Measurements from ENCODE around the gene CAP2. TPM values are rescaled to one million over a fixed set of nuclear protein-coding genes. Genes with fewer than 3 reads are reported as not detected.
A peak's percentile ranks its signal among the peaks of the same experiment; 100 is the strongest.

The CAP2 gene
- total RNA-seq, 1 donor from 2014 or later, result not detected

DNA sequence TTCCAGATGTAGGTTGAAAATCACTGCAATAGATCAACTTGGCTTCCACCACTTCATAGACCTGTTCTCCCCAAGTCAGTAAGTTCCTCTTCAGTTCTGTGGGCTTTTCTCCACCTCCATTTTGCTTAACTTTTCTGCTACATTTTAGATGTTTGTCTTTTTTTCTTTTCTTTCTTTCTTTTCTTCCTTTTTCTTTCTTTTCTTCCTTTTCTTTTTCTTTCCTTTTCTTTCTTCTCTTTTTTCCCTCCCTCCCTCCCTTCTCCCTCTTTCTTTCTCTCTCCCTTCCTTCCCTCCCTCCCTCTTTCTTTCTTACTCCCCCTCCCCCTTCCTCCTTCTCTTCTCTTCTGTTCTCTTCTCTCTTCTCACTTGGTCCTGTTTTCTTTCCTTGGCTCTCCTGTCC lies 199.9 kb downstream of the CAP2 start:
- intact Hi-C loops (cut with micrococcal nuclease), result no loop called here

DNA sequence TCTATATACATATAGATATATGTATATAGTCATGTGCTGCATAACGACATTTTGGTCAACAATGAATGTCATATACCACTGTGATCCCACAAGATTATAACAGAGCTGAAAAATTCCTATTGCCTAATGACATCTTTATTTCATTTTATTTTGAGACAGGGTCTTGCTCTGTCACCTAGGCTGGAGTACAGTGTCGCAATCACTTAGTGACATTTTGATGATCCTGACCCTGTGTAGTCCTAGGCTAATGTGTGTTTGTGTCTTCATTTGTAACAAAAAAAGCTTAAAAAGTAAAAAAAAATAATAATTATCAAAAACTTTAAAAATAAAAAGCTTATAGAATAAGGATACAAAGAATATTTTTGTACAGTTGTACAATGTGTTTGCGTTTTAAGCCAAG lies 202.7 kb downstream of the CAP2 start:
- no peak overlapping the region for H3K27ac Mint-ChIP-seq
- intact Hi-C loops (cut with micrococcal nuclease), result no loop called here

More for the DNA sequence above, 199.9 kb downstream of the CAP2 start:
- Mint-ChIP-seq H3K27me3 (ENCODE audit: insufficient read depth) (peaks cover 2% of the 10 kb centered on the region), H3K4me3 (no peak overlapping the region), H3K36me3 (ENCODE audit: low read depth) (no peaks in the 10 kb centered on the region), H3K9me3 (no peaks in the 10 kb centered on the region), H3K27ac (no peak overlapping the region), H3K4me1 (ENCODE audit: low read depth) (peaks cover 23% of the 10 kb centered on the region)
- no peak for DNase-seq (ENCODE audit: low spot score)

DNA sequence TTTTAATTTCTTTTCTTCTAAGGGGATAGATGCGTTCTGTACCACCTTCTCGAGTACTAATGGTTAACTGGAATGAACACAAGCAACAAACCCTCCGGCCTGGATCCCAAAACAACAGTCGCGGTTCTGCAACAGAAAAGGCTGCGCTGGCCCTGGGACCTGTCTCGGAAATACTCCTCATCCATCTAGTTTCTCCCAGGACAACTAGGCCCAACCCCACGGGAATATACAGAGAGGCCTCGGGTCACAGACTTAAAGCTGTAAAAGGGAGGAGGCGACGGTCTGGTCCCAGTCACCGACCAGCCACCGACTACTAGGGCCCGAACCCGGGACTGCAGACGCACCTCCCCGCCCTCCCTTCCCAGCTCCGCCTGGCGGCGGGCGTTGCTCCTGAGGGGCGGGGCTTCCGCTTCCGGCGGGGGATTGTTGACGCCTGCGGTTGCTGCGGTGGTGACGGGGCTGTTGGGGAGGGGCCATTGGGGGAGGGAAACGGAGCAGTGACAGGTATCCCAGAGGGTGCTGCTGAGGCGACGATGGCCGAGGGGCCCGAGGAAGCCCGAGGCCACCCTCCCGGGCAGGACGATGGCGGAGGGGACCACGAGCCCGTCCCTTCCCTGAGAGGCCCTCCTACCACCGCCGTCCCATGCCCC lies 206.6 kb downstream of the CAP2 start, which contains the start of gene FAM8A1:
FAM8A1 (plus strand) TSS at position 426 of the 650 bp plus-strand sequence; CDS start at position 534, 108 bp downstream.
- peaks cover 17% of the 10 kb centered on the region for H3K36me3 Mint-ChIP-seq (ENCODE audit: low read depth)
- intact Hi-C loops (cut with micrococcal nuclease), result loop anchor here (1.0 to 10.0 kb wide), 9 partner anchors 16 to 663 kb away; partner anchors contain the start of genes KDM1B, KIF13A, NUP153 and TPMT
- DNase-seq (ENCODE audit: low spot score), result peak; percentile 92
- peak within 1 kb of the TSS; percentile 78 for H3K27ac Mint-ChIP-seq
- peaks cover 2% of the 10 kb centered on the region for H3K27me3 Mint-ChIP-seq (ENCODE audit: insufficient read depth)
- H3K4me3 Mint-ChIP-seq, result peak within 1 kb of the TSS; percentile 85
- peaks cover 35% of the 10 kb centered on the region for H3K4me1 Mint-ChIP-seq (ENCODE audit: low read depth)
- H3K9me3 Mint-ChIP-seq, result no peaks in the 10 kb centered on the region

More for the DNA sequence above, 202.7 kb downstream of the CAP2 start:
- no peak overlapping the region for H3K4me3 Mint-ChIP-seq
- DNase-seq (ENCODE audit: low spot score), result no peak
- H3K9me3 Mint-ChIP-seq, result no peaks in the 10 kb centered on the region
- H3K4me1 Mint-ChIP-seq (ENCODE audit: low read depth), result peaks cover 17% of the 10 kb centered on the region
- H3K27me3 Mint-ChIP-seq (ENCODE audit: insufficient read depth), result peaks cover 2% of the 10 kb centered on the region
- H3K36me3 Mint-ChIP-seq (ENCODE audit: low read depth), result no peaks in the 10 kb centered on the region

- intact Hi-C loops (cut with micrococcal nuclease), result loop anchor here (1.0 to 10.0 kb wide), 9 partner anchors 16 to 663 kb away; partner anchors contain the start of genes KDM1B, KIF13A, NUP153 and TPMT
- no peak for DNase-seq (ENCODE audit: low spot score)
- H3K9me3 Mint-ChIP-seq, result no peaks in the 10 kb centered on the region
Measured at GRCh38 chr6:17600527-17601385, 207.4 kb downstream of the CAP2 start.

GRCh38 chr6:17601386-17601703 lies 207.9 kb downstream of the CAP2 start:
- intact Hi-C loops (cut with micrococcal nuclease), result loop anchor here (2.0 to 10.0 kb wide), 6 partner anchors 17 to 553 kb away; partner anchors contain the start of genes KDM1B, KIF13A and TPMT
- H3K27me3 Mint-ChIP-seq (ENCODE audit: insufficient read depth), result peaks cover 2% of the 10 kb centered on the region

More at GRCh38 chr6:17600527-17601385, 207.4 kb downstream of the CAP2 start:
- H3K4me1 Mint-ChIP-seq (ENCODE audit: low read depth), result peaks cover 35% of the 10 kb centered on the region
- peak overlapping the region; percentile 85 for H3K4me3 Mint-ChIP-seq
- peak overlapping the region; percentile 78 for H3K27ac Mint-ChIP-seq
- H3K36me3 Mint-ChIP-seq (ENCODE audit: low read depth), result peaks cover 19% of the 10 kb centered on the region
- H3K27me3 Mint-ChIP-seq (ENCODE audit: insufficient read depth), result peaks cover 2% of the 10 kb centered on the region

GRCh38 chr6:17602888-17603287 lies 209.5 kb downstream of the CAP2 start:
- no peak for DNase-seq (ENCODE audit: low spot score)
- Mint-ChIP-seq H3K4me1 (ENCODE audit: low read depth) (peaks cover 35% of the 10 kb centered on the region), H3K36me3 (ENCODE audit: low read depth) (peaks cover 26% of the 10 kb centered on the region), H3K27ac (no peak overlapping the region), H3K27me3 (ENCODE audit: insufficient read depth) (no peaks in the 10 kb centered on the region), H3K4me3 (peak overlapping the region; percentile 4), H3K9me3 (no peaks in the 10 kb centered on the region)
- intact Hi-C loops (cut with micrococcal nuclease), result loop anchor here (5.0 to 10.0 kb wide), 2 partner anchors 49 to 382 kb away; partner anchors contain the start of gene KIF13A

More at GRCh38 chr6:17601386-17601703, 207.9 kb downstream of the CAP2 start:
- no peaks in the 10 kb centered on the region for H3K9me3 Mint-ChIP-seq
- peaks cover 35% of the 10 kb centered on the region for H3K4me1 Mint-ChIP-seq (ENCODE audit: low read depth)
- peak overlapping the region; percentile 78 for H3K27ac Mint-ChIP-seq
- peak overlapping the region; percentile 85 for H3K4me3 Mint-ChIP-seq
- H3K36me3 Mint-ChIP-seq (ENCODE audit: low read depth), result peaks cover 22% of the 10 kb centered on the region
- no peak for DNase-seq (ENCODE audit: low spot score)

GRCh38 chr6:17606606-17607005 lies 213.2 kb downstream of the CAP2 start:
- Mint-ChIP-seq H3K9me3 (no peaks in the 10 kb centered on the region), H3K4me1 (ENCODE audit: low read depth) (peaks cover 23% of the 10 kb centered on the region), H3K36me3 (ENCODE audit: low read depth) (peaks cover 32% of the 10 kb centered on the region), H3K4me3 (no peak overlapping the region), H3K27ac (no peak overlapping the region), H3K27me3 (ENCODE audit: insufficient read depth) (no peaks in the 10 kb centered on the region)
- DNase-seq (ENCODE audit: low spot score), result no peak
- intact Hi-C loops (cut with micrococcal nuclease), result loop anchor here (10.0 kb wide), 1 partner anchor 378 kb away; the partner anchor contains the start of gene KIF13A

Other genes with a start within 250 kb of the CAP2 start
- not detected in 2 replicates for gene RBM24, start 112.2 kb upstream of the CAP2 start, total RNA-seq
- gene FAM8A1, start 206.7 kb downstream of the CAP2 start, total RNA-seq, result 4.5 and 4.6 TPM in 2 replicates

Data from activated T-helper 1 cell treated with anti-CD3 and anti-CD28 coated beads, Interleukin-12 subunit alpha, Interleukin-12 subunit beta, Interleukin-2, Interleukin-4 antibody, amounts not matched to agents 30 ng/mL and 10 ng/mL and 1 ng/mL, durations not matched to agents 14 hours and 24 hours and 36 hours (primary cell).